Measurements from ENCODE around the gene PIK3R2. TPM values are rescaled to one million over a fixed set of nuclear protein-coding genes. Genes with fewer than 3 reads are reported as not detected.
A peak's percentile ranks its signal among the peaks of the same experiment; 100 is the strongest.

The PIK3R2 gene
- total RNA-seq, 1 experiment from 2014 or later, result 33.8 TPM

- Mint-ChIP-seq H3K4me3 (ENCODE audit: unreplicated experiment) (no peak overlapping the region), H3K27me3 (ENCODE audit: insufficient read depth, unreplicated experiment) (no peaks in the 10 kb centered on the region), H3K9me3 (ENCODE audit: unreplicated experiment) (no peaks in the 10 kb centered on the region), H3K27ac (ENCODE audit: low read depth, unreplicated experiment) (no peak overlapping the region), H3K4me1 (ENCODE audit: insufficient read depth, unreplicated experiment) (peaks cover 5% of the 10 kb centered on the region), H3K36me3 (ENCODE audit: insufficient read depth, unreplicated experiment) (peaks cover 77% of the 10 kb centered on the region)
- intact Hi-C loops (cut with micrococcal nuclease), result no loop called here
- CTCF ChIA-PET, result interaction anchor here (0.6 to 1.5 kb wide), 6 partner anchors 10 to 165 kb away, joined by 3 to 6 read pairs (median 4); partner anchors contain the start of gene ARRDC2
- TF ChIP-seq, protein P1, sequence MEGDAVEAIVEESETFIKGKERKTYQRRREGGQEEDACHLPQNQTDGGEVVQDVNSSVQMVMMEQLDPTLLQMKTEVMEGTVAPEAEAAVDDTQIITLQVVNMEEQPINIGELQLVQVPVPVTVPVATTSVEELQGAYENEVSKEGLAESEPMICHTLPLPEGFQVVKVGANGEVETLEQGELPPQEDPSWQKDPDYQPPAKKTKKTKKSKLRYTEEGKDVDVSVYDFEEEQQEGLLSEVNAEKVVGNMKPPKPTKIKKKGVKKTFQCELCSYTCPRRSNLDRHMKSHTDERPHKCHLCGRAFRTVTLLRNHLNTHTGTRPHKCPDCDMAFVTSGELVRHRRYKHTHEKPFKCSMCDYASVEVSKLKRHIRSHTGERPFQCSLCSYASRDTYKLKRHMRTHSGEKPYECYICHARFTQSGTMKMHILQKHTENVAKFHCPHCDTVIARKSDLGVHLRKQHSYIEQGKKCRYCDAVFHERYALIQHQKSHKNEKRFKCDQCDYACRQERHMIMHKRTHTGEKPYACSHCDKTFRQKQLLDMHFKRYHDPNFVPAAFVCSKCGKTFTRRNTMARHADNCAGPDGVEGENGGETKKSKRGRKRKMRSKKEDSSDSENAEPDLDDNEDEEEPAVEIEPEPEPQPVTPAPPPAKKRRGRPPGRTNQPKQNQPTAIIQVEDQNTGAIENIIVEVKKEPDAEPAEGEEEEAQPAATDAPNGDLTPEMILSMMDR (IDR thresholded peaks at IDR 0.05; ENCODE audit: unreplicated experiment), result no peak
- BruUV-seq (replicated peaks), result no TSS peak
- POLR2A ChIA-PET, result interaction anchor here (1.4 to 1.6 kb wide), 2 partner anchors 10 to 28 kb away, joined by 3 to 8 read pairs; partner anchors contain the start of gene MPV17L2
- DNase-seq (ENCODE audit: unreplicated experiment), result no peak
Measured at GRCh38 chr19:18164072-18164471, 11.1 kb downstream of the PIK3R2 start.

DNA sequence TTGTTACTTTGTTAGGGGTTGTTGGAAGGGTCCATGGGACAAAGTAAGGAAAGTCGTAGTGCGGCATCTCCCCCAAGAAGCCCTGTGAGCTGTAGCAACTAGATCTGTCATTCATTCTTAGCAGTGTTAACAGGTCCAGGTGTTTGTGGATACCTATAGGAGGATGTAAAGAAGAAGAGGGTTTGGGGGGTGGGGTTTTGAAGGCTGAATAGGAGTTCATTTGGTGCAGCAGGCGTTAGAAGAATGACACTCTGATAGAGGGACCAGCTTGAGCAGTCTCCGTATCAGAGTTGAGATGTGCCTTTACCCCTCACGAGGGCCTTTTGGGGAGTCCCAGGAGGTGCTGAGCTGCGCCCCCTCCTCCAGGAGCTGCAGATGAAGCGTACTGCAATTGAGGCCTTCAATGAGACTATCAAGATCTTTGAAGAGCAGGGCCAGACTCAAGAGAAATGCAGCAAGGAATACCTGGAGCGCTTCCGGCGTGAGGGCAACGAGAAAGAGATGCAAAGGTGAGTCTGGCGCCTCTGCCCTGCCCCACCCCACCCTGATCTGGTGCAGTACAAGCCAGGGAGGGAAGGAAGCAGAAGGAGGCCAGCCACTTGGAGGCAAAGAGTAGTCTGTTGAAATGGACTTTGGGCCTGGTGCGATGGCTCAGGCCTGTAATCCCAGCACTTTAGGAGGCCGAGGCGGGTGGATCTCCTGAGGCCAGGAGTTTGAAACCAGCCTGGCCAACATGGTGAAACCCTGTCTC, 13.0 kb downstream of the PIK3R2 start:
- no TSS peak for BruUV-seq (replicated peaks)
- Mint-ChIP-seq H3K27me3 (ENCODE audit: insufficient read depth, unreplicated experiment) (no peaks in the 10 kb centered on the region), H3K4me3 (ENCODE audit: unreplicated experiment) (no peak overlapping the region), H3K36me3 (ENCODE audit: insufficient read depth, unreplicated experiment) (peaks cover 87% of the 10 kb centered on the region), H3K4me1 (ENCODE audit: insufficient read depth, unreplicated experiment) (no peaks in the 10 kb centered on the region), H3K9me3 (ENCODE audit: unreplicated experiment) (no peaks in the 10 kb centered on the region), H3K27ac (ENCODE audit: low read depth, unreplicated experiment) (no peak overlapping the region)
- intact Hi-C loops (cut with micrococcal nuclease), result no loop called here
- ChIA-PET POLR2A (no interaction called here), CTCF (interaction anchor here (0.6 to 2.5 kb wide), 3 partner anchors 53 to 200 kb away, joined by 4 to 9 read pairs (median 6); no protein-coding TSS in a partner anchor)
- TF ChIP-seq, protein P1 (IDR thresholded peaks at IDR 0.05; ENCODE audit: unreplicated experiment), result no peak
- DNase-seq (ENCODE audit: unreplicated experiment), result no peak

GRCh38 chr19:18167011-18167410, 14.0 kb downstream of the PIK3R2 start:
- BruUV-seq (replicated peaks), result no TSS peak
- Mint-ChIP-seq H3K9me3 (ENCODE audit: unreplicated experiment) (no peaks in the 10 kb centered on the region), H3K36me3 (ENCODE audit: insufficient read depth, unreplicated experiment) (peaks cover 92% of the 10 kb centered on the region), H3K27ac (ENCODE audit: low read depth, unreplicated experiment) (no peak overlapping the region), H3K4me1 (ENCODE audit: insufficient read depth, unreplicated experiment) (no peaks in the 10 kb centered on the region), H3K27me3 (ENCODE audit: insufficient read depth, unreplicated experiment) (no peaks in the 10 kb centered on the region), H3K4me3 (ENCODE audit: unreplicated experiment) (no peak overlapping the region)
- ChIA-PET POLR2A (interaction anchor here (0.5 to 0.9 kb wide), 2 partner anchors 26 to 1140 kb away, joined by 3 read pairs; partner anchors contain the start of gene MPV17L2), CTCF (interaction anchor here (0.6 to 2.5 kb wide), 10 partner anchors 9 to 199 kb away, joined by 3 to 9 read pairs (median 4); no protein-coding TSS in a partner anchor)
- no peak for DNase-seq (ENCODE audit: unreplicated experiment)
- TF ChIP-seq, protein P1 (IDR thresholded peaks at IDR 0.05; ENCODE audit: unreplicated experiment), result no peak
- intact Hi-C loops (cut with micrococcal nuclease), result no loop called here

DNA sequence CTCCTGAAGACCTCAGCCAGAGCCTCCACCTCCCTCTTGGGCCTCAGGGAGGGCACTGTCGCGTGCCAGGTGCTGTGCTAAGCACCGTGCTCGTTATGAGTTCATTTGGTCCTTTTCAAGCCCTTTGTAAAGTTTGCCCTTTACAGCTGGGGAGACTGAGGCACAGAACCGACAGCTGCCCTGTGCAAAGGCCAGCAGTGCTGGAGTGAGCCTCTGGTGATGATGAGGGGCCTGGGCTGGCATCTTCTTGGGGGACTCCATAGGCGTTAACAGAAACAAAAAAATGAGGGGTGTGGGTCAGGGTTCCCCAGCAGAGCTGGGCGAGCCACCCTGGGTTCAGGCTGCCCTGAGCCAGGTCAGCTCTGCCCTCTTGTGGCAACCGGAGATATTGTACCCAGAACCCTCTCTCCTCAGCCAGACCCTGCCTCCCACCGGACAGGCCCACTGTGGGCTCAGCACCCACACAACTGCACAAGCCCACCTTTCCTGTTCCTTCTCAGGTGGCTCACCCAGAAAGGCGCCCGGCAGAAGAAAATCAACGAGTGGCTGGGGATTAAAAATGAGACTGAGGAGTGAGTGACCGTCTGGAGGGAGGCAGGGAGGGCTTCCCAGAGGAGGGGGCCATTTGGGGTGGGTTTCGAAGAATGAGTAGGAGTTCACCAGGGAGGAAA, 15.1 kb downstream of the PIK3R2 start:
- H3K27me3 Mint-ChIP-seq (ENCODE audit: insufficient read depth, unreplicated experiment), result no peaks in the 10 kb centered on the region
- intact Hi-C loops (cut with micrococcal nuclease), result loop anchor here (1.0 kb wide), 1 partner anchor 55 kb away; no protein-coding TSS in a partner anchor
- H3K36me3 Mint-ChIP-seq (ENCODE audit: insufficient read depth, unreplicated experiment), result peaks cover 84% of the 10 kb centered on the region
- H3K27ac Mint-ChIP-seq (ENCODE audit: low read depth, unreplicated experiment), result no peak overlapping the region
- H3K4me3 Mint-ChIP-seq (ENCODE audit: unreplicated experiment), result no peak overlapping the region
- BruUV-seq (replicated peaks), result no TSS peak
- peak; percentile 51 for DNase-seq (ENCODE audit: unreplicated experiment)
- H3K4me1 Mint-ChIP-seq (ENCODE audit: insufficient read depth, unreplicated experiment), result peaks cover under 1% of the 10 kb centered on the region
- TF ChIP-seq, protein P1 (IDR thresholded peaks at IDR 0.05; ENCODE audit: unreplicated experiment), result peak; percentile 76
- ChIA-PET POLR2A (interaction anchor here (0.5 to 1.9 kb wide), 4 partner anchors 10 to 83 kb away, joined by 3 to 7 read pairs (median 4); partner anchors contain the start of genes PIK3R2 and RAB3A), CTCF (interaction anchor here (0.6 to 1.9 kb wide), 14 partner anchors 8 to 1901 kb away, joined by 3 to 6 read pairs (median 4); no protein-coding TSS in a partner anchor)
- no peaks in the 10 kb centered on the region for H3K9me3 Mint-ChIP-seq (ENCODE audit: unreplicated experiment)

All from MCF 10A (cell line).